ENCODE data around the gene USF3. TPM values are rescaled to one million over a fixed set of nuclear protein-coding genes. Genes with fewer than 3 reads are reported as not detected.

Gene USF3
- total RNA-seq, 2 experiments from 2014 or later = 11.7 to 18.1 TPM

DNA sequence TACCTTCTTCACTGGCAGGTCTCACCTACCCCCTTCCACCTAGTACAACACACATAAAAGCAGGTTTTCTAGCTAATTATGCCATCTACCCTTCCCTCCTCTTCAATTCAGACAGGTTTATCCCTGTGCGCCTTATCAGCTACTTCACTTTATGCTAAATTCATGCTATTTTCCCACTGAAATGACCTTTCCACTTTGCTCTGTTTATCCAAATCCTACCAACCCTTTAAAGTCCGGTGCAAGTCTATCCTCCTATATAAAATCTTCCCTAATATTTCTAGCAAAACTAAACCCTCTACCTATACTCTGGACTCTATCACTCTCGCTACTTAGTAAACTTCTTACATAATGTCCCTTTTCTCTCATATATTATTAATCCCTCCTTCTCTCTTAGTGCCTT is 6.0 kb downstream of the USF3 start:
- DNase-seq (ENCODE audit: low spot score) = no peak
- ChIA-PET POLR2A (interaction anchor here (1.2 kb wide), 1 partner anchor 22 kb away, joined by 3 read pairs; no protein-coding TSS in a partner anchor), CTCF (ENCODE audit: unreplicated experiment) (no interaction called here)
- Histone ChIP-seq H3K36me3 (ENCODE audit: insufficient read depth, low read length) (peaks cover 12% of the 10 kb centered on the region; the same call in 1 of the 2 replicates), H3K27ac (ENCODE audit: low read depth, low read length, poor library complexity, severe bottlenecking) (no peak overlapping the region), H3K4me3 (ENCODE audit: low read depth, low read length, poor library complexity, severe bottlenecking) (no peak overlapping the region), H4K20me1 (ENCODE audit: insufficient read depth, low read length) (no peaks in the 10 kb centered on the region), H2AFZ (ENCODE audit: low read length) (no peak overlapping the region), H3K9me2 (ENCODE audit: insufficient read depth, low read length) (no peaks in the 10 kb centered on the region), H3K9me3 (ENCODE audit: low read length) (no peaks in the 10 kb centered on the region), H3K79me2 (ENCODE audit: insufficient read depth, low read depth, low read length) (peaks cover 19% of the 10 kb centered on the region; the same call in 1 of the 2 replicates), H3K4me2 (ENCODE audit: low read length) (no peak overlapping the region), H3K4me1 (ENCODE audit: insufficient read depth, low read length, poor library complexity, severe bottlenecking) (peaks cover 7% of the 10 kb centered on the region)
- no TSS peak for BruUV-seq (replicated peaks)
- TF ChIP-seq, protein P1, sequence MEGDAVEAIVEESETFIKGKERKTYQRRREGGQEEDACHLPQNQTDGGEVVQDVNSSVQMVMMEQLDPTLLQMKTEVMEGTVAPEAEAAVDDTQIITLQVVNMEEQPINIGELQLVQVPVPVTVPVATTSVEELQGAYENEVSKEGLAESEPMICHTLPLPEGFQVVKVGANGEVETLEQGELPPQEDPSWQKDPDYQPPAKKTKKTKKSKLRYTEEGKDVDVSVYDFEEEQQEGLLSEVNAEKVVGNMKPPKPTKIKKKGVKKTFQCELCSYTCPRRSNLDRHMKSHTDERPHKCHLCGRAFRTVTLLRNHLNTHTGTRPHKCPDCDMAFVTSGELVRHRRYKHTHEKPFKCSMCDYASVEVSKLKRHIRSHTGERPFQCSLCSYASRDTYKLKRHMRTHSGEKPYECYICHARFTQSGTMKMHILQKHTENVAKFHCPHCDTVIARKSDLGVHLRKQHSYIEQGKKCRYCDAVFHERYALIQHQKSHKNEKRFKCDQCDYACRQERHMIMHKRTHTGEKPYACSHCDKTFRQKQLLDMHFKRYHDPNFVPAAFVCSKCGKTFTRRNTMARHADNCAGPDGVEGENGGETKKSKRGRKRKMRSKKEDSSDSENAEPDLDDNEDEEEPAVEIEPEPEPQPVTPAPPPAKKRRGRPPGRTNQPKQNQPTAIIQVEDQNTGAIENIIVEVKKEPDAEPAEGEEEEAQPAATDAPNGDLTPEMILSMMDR (conservative IDR thresholded peaks at IDR 0.05; ENCODE audit: low read length) = no peak
- no peak for TF ChIP-seq EZH2phosphoT487 (IDR thresholded peaks at IDR 0.05; ENCODE audit: borderline replicate concordance, low read depth, low read length)
- intact Hi-C loops (cut with micrococcal nuclease; ENCODE audit: unreplicated experiment) = no loop called here

DNA sequence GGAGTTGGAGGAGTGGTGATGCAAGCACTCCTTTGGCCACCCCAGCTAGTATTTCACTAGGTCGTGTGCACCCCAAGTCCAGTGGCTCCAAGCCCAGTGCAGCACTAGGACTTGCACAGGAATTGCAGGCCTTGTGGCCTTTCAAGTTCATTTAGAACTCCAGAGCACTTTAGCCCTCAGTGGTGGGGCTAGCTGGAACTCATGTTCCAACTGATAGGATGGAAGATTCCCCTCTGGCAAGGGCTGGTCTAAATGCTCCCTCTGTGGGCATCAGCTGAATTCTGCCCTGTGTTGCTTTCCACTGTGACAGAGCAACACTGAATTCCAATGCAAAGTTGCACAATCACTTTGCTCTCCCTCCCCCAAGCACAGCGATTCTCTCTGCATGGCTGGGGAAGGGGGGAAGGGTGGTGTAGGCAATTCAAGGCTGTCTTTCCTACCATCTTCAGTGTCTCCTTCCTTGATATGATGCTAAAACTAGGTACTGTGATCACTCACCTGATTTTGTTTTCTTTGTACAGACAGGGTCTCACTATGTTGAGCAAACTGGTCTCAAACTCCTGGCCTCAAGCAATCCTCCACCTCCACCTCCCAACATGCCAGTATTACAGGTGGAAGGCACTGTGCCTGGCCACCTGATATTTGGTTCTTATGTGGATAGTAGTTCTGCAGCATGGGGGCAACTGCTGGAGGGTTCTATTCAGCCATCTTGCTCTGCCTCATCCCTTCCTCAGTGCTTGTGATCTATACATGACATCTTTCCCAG is 10.3 kb downstream of the USF3 start:
- TF ChIP-seq, protein P1 (conservative IDR thresholded peaks at IDR 0.05; ENCODE audit: low read length) = no peak
- TF ChIP-seq EZH2phosphoT487 (IDR thresholded peaks at IDR 0.05; ENCODE audit: borderline replicate concordance, low read depth, low read length) = no peak
- POLR2A ChIA-PET = no interaction called here

DNA sequence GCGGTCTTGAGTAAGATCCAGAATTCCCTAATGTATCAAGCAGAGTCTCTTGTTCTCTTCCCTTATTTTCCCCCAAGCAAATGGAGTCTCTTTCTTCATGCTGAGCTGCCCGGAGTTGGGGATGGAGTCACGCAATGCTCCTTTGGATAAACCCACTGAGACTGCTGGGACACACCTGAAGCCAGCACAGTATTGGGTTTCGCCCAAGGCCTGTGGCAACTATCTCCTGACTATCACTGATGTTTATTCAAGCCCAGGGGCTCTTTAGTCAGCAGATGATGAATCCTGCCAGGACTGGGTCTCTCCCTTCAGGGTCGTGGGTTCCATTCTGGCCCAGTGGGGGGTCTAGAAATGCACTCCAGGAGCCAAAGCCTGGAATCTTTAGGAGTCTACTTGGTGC is 11.3 kb downstream of the USF3 start:
- BruUV-seq (replicated peaks) = no TSS peak
- Histone ChIP-seq H4K20me1 (ENCODE audit: insufficient read depth, low read length) (no peaks in the 10 kb centered on the region), H3K4me1 (ENCODE audit: insufficient read depth, low read length, poor library complexity, severe bottlenecking) (no peaks in the 10 kb centered on the region), H3K27ac (ENCODE audit: low read depth, low read length, poor library complexity, severe bottlenecking) (no peak overlapping the region), H3K9me3 (ENCODE audit: low read length) (peaks cover 7% of the 10 kb centered on the region; the same call in 1 of the 2 replicates), H3K79me2 (ENCODE audit: insufficient read depth, low read depth, low read length) (no peaks in the 10 kb centered on the region), H3K36me3 (ENCODE audit: insufficient read depth, low read length) (peaks cover 22% of the 10 kb centered on the region), H3K4me3 (ENCODE audit: low read depth, low read length, poor library complexity, severe bottlenecking) (no peak overlapping the region), H2AFZ (ENCODE audit: low read length) (no peak overlapping the region), H3K4me2 (ENCODE audit: low read length) (no peak overlapping the region), H3K9me2 (ENCODE audit: insufficient read depth, low read length) (no peaks in the 10 kb centered on the region)
- POLR2A ChIA-PET = no interaction called here
- no peak for DNase-seq (ENCODE audit: low spot score)
- CTCF ChIA-PET (ENCODE audit: unreplicated experiment) = no interaction called here
- intact Hi-C loops (cut with micrococcal nuclease; ENCODE audit: unreplicated experiment) = no loop called here
- no peak for TF ChIP-seq EZH2phosphoT487 (IDR thresholded peaks at IDR 0.05; ENCODE audit: borderline replicate concordance, low read depth, low read length)
- TF ChIP-seq, protein P1 (conservative IDR thresholded peaks at IDR 0.05; ENCODE audit: low read length) = no peak

More for the DNA sequence above, 10.3 kb downstream of the USF3 start:
- CTCF ChIA-PET (ENCODE audit: unreplicated experiment) = no interaction called here
- no peaks in the 10 kb centered on the region for H3K79me2 ChIP-seq (ENCODE audit: insufficient read depth, low read depth, low read length)
- intact Hi-C loops (cut with micrococcal nuclease; ENCODE audit: unreplicated experiment) = no loop called here
- H3K4me1 ChIP-seq (ENCODE audit: insufficient read depth, low read length, poor library complexity, severe bottlenecking) = no peaks in the 10 kb centered on the region
- no peaks in the 10 kb centered on the region for H4K20me1 ChIP-seq (ENCODE audit: insufficient read depth, low read length)
- H3K27ac ChIP-seq (ENCODE audit: low read depth, low read length, poor library complexity, severe bottlenecking) = no peak overlapping the region
- no peak overlapping the region for H3K4me3 ChIP-seq (ENCODE audit: low read depth, low read length, poor library complexity, severe bottlenecking)
- H3K4me2 ChIP-seq (ENCODE audit: low read length) = no peak overlapping the region
- no peak for DNase-seq (ENCODE audit: low spot score)
- H2AFZ ChIP-seq (ENCODE audit: low read length) = no peak overlapping the region
- H3K9me3 ChIP-seq (ENCODE audit: low read length) = peaks cover 7% of the 10 kb centered on the region; the same call in 1 of the 2 replicates
- BruUV-seq (replicated peaks) = no TSS peak
- peaks cover 22% of the 10 kb centered on the region for H3K36me3 ChIP-seq (ENCODE audit: insufficient read depth, low read length)
- H3K9me2 ChIP-seq (ENCODE audit: insufficient read depth, low read length) = no peaks in the 10 kb centered on the region

All from OCI-LY7 (cell line).